GM19468 (cell line): Measurements from ENCODE around the gene MT1H.
"Not testable (repeated sequence)": the region's sequence is repeated elsewhere in the genome, so short reads cannot be mapped to it uniquely, and the experiment has no call there.

ENCODE experiments used
- ATAC-seq: cut with Tn5 transposase; IDR thresholded peaks from one replicate; pipeline ENCODE4 v1.9.1; 2021; ENCODE audit warnings: mild to moderate bottlenecking, moderate library complexity, moderate number of reproducible peaks; ENCODE audit not compliant: unreplicated experiment; ENCODE audit errors: extremely low read depth

MT1H gene

GRCh38 chr16:56711862-56712261, 42.2 kb downstream of the MT1H start:
- ATAC-seq = no peak

GRCh38 chr16:56713794-56714193, 44.2 kb downstream of the MT1H start:
- ATAC-seq = no peak

GRCh38 chr16:56715126-56715525, 45.5 kb downstream of the MT1H start:
- no peak for ATAC-seq

GRCh38 chr16:56716761-56717160, 47.1 kb downstream of the MT1H start:
- no peak for ATAC-seq

DNA sequence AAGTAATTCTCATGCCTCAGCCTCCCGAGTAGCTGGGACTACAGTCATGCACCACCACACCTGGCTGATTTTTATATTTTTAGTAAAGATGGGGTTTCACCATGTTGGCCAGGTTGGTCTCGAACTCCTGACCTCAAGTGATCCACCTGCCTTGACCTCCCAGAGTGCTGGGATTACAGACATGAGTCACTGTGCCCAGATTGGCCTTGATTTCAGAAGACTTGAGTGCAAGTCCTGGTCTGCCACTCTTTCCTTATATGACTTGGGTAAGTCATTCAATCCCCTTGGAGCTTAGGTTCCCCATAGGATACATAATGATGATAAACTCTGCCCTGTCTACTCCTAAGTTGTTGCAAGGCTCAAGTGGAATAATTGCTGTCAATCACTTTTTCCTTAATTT, 47.9 kb downstream of the MT1H start:
- ATAC-seq = not testable (repeated sequence)
